Left ventricle myocardium inferior (tissue), 1 donor: ENCODE data around the gene CFAP99. TPM values are rescaled to one million over a fixed set of nuclear protein-coding genes. Genes with fewer than 3 reads are reported as not detected.

ENCODE experiments used
- DNase-seq: peaks from one replicate; pipeline ENCODE4 v3.0.0-alpha.2; 2020
- H3K27ac ChIP-seq: fragments of 200-600 bp; replicated peaks from 2 replicates; pipeline ENCODE4 v1.8.0; 2021
- H3K27me3 ChIP-seq: fragments of 200-600 bp; 2 replicates; pipeline ENCODE4 v1.8.0; 2021; ENCODE audit warnings: low read depth
- H3K36me3 ChIP-seq: fragments of 200-600 bp; 2 replicates; pipeline ENCODE4 v1.8.0; 2021
- H3K4me1 ChIP-seq: fragments of 200-600 bp; 2 replicates; pipeline ENCODE4 v1.8.0; 2021
- H3K4me3 ChIP-seq: fragments of 200-600 bp; 2 replicates; pipeline ENCODE4 v1.8.0; 2021; ENCODE audit warnings: mild to moderate bottlenecking, moderate library complexity
- H3K9me3 ChIP-seq: fragments of 200-600 bp; replicated peaks from 2 replicates; pipeline ENCODE4 v1.8.0; 2021
- CTCF ChIP-seq: fragments of 200-600 bp; IDR thresholded peaks from 2 replicates; pipeline ENCODE4 v1.8.0; 2021; ENCODE audit warnings: antibody characterized with exemption, mild to moderate bottlenecking, borderline replicate concordance
- intact Hi-C: fragments of 100-400 bp; cut with micrococcal nuclease; formaldehyde crosslinking; loops from one replicate; pipeline ENCODE4 v1.11.0; 2022
- total RNA-seq: library from RNA; stranded (reverse); fragmentation: NEBNext Ultra II Directional; extraction: Animal tissue kit (Norgen Biotek cat#: 25700); gene quantifications from one replicate; pipeline ENCODE4 v1.2.1, GENCODE V29; 2021
- donor health status: DM: no; HTN: yes; CAD: no; lungs with severe emphysema.

The CFAP99 gene
- total RNA-seq, 1 donor from 2014 or later, result not detected

DNA sequence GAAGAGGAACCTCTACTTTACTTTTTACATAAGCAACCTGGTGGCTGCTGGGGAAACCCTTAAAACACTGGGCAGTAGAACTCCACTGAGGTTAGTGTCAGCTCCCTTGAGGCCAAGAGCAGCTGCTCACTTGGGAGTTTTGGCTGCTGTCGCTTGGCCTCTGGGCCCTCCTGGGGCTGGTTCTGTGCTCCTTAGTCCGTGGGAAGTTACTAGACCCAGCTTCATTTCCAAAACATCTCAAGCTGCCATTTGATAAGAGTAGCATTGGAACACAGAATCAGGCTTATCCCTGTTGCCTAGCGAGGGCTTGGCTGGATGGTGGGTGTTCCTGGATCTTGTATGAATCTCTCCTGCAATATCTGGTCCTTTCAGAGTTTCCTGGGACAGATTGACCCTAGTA is 76.2 kb downstream of the CFAP99 start:
- no peak for DNase-seq
- H3K9me3 ChIP-seq, result no peaks in the 10 kb centered on the region
- no peak for TF ChIP-seq CTCF
- H3K27me3 ChIP-seq, result no peaks in the 10 kb centered on the region
- peaks cover 55% of the 10 kb centered on the region for H3K4me1 ChIP-seq
- H3K27ac ChIP-seq, result peak overlapping the region; percentile 22
- peaks cover 68% of the 10 kb centered on the region for H3K36me3 ChIP-seq
- H3K4me3 ChIP-seq, result no peak overlapping the region
- intact Hi-C loops, result no loop called here

- Histone ChIP-seq H3K4me1 (peaks cover 42% of the 10 kb centered on the region), H3K27me3 (no peaks in the 10 kb centered on the region), H3K4me3 (no peak overlapping the region), H3K9me3 (no peaks in the 10 kb centered on the region), H3K27ac (no peak overlapping the region), H3K36me3 (peaks cover 68% of the 10 kb centered on the region)
- intact Hi-C loops, result no loop called here
- no peak for TF ChIP-seq CTCF
- no peak for DNase-seq
Observed at GRCh38 chr4:2497324-2497723, 78.6 kb downstream of the CFAP99 start.

DNA sequence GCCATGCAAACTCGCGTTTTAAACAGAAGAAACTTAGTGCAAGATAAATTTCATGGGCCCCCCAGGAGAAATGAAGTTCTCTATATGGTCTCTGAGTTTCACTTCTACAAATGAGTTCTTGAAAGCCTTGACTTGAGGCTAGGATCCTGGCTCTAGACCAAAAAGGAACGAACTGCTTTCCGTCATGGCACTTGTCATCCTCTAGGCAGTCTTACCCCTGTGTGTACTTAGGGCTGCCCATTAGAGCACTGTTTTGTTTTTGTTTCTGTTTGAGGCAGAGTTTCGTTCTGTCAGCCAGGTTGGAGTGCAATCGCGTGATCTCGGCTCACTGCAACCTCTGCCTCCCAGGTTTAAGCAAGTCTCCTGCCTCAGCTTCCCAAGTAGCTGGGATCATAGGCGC is 79.2 kb downstream of the CFAP99 start:
- no peak for TF ChIP-seq CTCF
- intact Hi-C loops, result no loop called here
- no peak for DNase-seq
- H3K9me3 ChIP-seq, result no peaks in the 10 kb centered on the region
- peaks cover 68% of the 10 kb centered on the region for H3K36me3 ChIP-seq
- no peaks in the 10 kb centered on the region for H3K27me3 ChIP-seq
- H3K4me1 ChIP-seq, result peaks cover 36% of the 10 kb centered on the region
- no peak overlapping the region for H3K27ac ChIP-seq
- no peak overlapping the region for H3K4me3 ChIP-seq

DNA sequence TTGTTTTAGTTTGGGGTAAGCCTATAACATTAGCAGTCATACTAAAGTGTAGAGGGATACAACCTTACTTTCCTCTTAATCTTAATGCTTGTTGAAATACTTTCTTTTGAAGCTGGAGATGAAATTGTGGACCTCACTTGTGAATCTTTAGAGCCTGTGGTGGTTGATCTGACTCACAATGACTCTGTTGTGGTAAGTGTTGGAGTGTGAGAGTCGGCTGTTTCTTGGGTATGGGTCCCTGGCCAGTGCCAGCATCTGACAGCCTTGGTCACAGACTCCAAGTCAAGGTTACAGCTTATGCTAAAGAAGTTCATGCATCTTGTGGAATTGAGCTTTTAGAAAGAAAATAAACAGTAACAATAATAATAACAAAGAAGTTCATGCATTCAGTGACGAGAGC is 81.8 kb downstream of the CFAP99 start:
- intact Hi-C loops, result no loop called here
- no peak overlapping the region for H3K4me3 ChIP-seq
- no peak for DNase-seq
- TF ChIP-seq CTCF, result no peak
- H3K27me3 ChIP-seq, result no peaks in the 10 kb centered on the region
- peaks cover 74% of the 10 kb centered on the region for H3K36me3 ChIP-seq
- no peaks in the 10 kb centered on the region for H3K9me3 ChIP-seq
- H3K27ac ChIP-seq, result no peak overlapping the region
- peaks cover 10% of the 10 kb centered on the region for H3K4me1 ChIP-seq

- Histone ChIP-seq H3K27ac (no peak overlapping the region), H3K27me3 (no peaks in the 10 kb centered on the region), H3K4me3 (no peak overlapping the region), H3K9me3 (no peaks in the 10 kb centered on the region), H3K36me3 (peaks cover 74% of the 10 kb centered on the region), H3K4me1 (peaks cover 4% of the 10 kb centered on the region)
- TF ChIP-seq CTCF, result no peak
- intact Hi-C loops, result no loop called here
- no peak for DNase-seq
Observed at GRCh38 chr4:2501034-2501594, 82.4 kb downstream of the CFAP99 start.
